ENCODE data around the gene ARSA.
"Not testable (repeated sequence)": the region's sequence is repeated elsewhere in the genome, so short reads cannot be mapped to it uniquely, and the experiment has no call there.

Gene ARSA

DNA sequence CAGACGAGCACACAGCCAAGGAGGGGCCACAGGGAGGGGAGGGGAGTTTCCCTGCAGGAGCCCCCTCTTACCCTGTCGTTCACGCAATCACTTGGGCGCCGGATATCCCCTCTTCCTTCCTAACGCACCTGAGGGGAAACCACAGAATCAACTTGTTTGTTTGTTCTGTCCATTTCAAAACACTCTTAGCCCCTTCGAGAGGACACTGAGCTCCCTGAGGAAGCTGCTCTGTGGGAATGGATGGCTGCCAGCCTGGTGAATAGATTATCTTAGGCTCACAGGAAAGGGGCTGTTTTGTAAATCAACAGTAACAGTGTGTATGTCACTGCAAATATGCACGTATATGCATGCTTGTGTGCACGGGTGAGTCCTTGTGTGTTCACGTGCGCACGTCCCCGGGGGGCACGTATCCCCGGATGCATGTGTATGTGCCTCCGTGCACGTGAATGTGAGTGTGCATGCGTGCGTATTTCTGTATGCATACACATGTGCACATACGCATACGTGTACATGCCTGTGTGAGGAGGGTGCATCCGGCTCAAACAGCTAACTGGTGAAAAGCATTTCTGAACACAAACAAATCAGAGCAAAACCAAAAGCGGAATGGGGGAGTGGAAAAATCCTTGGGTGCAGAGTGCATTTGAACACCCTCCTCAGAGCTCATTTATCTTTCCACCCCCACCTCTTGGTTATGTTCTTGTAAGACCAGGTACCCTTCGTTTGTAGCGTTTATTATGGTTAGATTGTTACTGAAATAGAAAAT is 7.2 kb downstream of the ARSA start:
- DNase-seq, result peak; percentile 73

DNA sequence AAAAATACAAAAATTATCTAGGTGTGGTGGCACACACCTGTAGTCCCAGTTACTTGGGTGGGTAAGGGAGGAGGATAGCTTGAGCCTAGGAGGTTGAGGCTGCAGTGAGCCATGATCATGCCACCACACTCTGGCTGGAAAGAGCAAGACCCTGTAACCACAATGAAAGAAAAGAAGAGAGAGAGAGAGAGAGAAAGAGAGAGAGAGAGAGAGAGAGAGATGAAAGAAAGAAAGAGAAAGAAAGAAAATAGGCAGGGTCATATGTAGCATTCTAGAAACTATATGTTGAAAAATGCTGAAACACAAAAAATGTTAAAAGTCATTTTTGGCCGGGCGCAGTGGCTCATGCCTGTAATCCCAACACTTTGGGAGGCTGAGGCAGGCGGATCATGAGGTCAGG is 13.7 kb downstream of the ARSA start:
- DNase-seq, result not testable (repeated sequence)

DNA sequence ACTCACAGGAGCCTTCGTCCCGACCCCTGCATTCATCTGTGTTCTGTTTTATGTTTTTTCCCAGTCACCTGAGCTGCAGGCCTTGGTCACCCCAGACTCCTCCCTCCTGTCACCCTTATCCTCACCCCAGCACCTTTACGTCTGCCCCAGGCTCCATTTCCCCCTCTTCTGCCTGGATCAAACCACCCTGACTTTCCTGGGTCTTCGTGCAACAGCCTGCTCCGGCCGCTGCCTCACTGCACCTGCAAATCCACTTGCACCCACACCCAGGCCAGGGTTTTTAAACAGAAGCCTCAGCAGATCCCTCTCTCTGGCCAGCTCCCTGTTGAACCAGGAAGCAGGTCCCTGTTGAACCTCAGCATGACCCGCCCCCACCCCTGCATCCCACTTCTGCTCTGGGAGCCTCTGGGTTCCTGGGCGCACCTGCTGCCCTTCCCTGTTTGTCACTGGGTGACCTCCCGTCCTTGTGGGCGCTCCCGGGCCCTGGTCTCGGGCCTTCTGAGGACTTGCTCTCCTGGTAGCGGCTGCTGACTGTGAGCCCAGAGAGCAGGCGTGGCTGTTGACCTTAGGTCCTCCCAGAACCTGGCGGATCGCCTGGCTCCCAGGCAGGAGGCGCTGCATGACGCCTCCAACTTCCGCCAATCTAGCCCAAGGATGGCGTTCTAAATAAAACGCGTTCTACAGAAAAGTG is 14.5 kb downstream of the ARSA start:
- DNase-seq, result no peak

DNA sequence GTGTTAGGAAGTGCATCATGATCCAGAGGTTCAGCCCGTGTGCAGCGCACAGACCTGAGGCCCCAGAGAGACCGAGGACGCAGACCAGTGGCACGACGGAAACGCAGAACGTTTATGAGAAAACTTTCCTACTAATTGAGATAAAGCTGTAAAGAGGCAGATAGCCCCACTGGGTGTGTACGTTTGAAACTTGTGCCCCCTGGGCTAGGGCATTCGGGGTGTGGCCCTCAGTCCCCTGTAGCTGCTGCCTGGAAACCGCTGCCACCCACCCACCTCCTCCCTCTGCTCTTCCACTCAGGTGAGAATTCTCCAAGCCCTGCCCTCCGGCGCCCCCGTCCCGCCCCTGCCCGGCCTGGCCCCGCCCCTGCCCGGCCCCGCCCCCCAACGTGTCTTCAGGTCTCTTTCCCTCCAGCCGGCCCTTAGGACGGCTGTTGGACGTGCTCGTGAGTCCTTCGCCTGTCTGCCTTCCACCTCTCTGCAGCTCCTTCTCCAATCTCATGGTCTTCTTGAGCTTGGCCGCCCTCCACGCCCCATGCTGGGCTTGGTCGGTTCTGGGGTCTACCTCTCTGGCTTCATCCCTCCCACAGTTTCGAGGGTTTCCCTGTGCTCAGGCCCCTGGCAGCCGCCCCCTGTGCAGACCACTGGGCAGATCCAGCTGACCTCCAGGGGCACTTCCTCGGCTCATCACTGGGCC is 15.3 kb downstream of the ARSA start:
- DNase-seq, result no peak

DNA sequence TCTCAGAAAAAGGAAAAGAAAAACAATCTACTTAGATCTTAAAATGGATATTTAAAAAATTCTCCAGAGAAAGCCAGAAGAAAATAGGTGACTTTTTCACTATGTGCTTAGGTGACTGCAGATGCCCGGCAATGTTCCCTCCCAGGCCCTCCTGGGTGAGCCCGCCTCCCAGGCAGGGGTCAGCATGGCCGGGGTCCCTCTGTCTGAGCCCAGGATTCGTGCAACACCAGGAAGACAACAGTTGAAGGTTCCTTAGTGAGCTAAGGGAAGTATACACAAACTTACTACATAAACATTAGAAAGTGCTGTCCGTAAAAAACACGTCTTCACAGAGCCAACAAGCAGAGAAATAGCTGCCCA is 15.8 kb downstream of the ARSA start:
- no peak for DNase-seq

DNA sequence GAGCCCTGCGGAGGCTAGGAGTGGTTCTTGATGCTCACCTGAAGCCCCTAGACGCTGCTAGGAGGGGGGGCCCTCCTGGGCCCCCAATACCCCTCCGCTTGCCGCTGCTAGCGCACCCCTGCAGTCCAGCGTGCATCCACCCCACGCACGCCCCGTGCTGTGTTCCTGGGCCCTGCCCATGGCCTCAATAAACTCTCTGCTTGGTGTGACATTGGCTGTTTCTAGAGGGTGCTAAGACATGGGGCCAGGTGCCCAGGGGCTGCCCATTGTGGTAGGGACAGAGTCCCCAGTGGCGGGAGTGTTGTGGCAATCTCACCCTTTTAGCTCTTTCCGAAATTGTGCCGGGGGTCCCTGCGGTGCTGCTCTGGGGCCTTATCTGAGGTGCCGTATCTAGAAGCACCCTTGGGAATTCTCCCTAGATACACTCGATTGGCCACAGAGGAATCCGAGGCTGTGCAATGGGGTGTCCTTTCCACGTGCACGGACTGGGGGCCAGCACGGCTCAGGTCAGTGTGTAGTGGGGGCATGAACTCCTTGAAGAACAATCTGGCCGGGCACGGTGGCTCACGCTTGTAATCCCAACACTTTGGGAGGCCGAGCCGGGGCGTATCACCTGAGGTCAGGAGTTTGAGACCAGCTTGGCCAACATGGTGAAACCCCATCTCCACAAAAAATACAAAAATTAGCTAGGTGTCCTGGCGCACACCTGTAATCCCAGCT is 16.5 kb downstream of the ARSA start:
- DNase-seq, result no peak

DNA sequence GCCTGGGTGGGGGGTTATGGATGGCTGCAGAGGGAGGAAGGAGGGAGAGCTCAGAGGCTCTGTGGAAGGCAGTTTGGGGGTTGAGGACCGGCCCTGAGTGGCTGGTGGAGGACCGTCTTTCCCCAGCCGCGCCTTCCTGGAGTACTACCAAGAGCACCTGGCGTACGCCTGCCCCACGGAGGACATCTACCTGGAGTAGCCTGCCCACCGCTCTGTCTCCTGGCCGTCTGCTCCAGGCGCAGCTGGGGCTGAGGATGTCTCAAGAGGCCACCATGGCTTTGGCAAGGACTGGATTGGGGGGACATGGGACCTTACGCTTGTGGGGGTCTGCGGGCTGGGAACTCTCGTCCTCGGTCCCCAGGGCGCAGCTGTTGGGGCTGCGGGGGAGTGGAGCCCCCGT is 17.4 kb downstream of the ARSA start:
- DNase-seq, result no peak

DNA sequence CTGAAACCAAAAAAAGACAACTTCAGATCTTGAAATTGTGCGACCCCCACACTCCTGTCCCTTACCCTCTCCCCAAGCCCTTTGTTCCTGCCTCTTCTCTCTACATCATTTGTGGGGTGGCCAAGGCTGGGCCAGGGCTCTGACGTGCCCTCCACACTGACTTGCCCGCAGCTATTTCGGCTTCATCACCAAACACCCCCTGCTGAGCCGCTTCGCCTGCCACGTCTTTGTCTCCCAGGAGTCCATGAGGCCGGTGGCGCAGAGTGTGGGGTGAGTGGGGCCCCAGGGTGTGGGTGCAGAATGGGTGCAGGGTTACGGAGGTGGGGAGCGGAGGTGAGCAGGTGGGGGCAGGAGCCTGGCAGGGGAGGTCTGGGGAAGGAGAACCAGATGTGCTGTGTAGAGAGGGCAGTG is 17.9 kb downstream of the ARSA start:
- DNase-seq, result no peak

DNA sequence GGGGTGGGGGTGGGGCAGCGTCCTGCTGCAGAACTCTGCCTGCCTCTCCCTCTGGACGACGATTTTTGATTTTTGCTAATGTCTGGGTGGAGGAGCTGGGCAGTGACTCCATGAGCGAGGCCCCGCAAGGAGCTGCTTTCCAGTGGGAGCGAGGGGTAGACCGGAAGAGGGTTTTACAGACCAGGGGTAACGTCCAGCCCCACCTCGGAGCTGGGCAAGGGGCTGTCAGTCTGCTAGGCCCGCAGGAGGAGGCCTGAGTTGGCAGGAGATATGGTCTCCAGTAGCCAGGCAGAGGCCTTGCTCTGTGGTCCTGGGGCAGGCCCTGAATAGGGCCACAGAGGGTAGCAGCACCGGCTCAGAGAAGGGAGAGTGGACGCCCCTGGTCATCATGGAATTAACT is 18.4 kb downstream of the ARSA start:
- no peak for DNase-seq

DNA sequence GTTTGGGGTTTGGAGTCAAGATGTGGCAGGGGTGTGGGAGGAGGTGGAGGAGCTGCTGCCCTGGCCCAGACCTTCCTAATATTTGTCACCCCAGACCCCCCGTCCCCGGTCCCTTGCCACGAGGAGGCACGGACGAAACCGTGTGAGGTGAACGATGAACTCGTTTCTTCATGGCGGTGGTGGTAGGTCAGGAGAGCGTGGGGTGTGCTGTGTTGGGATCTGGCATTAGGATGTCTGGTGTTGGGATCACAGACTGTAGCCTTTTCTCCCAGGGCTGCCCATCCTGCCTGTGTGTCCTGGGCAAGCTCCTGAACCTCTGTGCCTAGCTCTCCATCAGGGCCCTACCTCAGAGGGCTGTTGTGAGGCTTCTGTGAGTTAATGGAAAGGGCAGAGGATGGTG is 19.0 kb downstream of the ARSA start:
- DNase-seq, result no peak

DNA sequence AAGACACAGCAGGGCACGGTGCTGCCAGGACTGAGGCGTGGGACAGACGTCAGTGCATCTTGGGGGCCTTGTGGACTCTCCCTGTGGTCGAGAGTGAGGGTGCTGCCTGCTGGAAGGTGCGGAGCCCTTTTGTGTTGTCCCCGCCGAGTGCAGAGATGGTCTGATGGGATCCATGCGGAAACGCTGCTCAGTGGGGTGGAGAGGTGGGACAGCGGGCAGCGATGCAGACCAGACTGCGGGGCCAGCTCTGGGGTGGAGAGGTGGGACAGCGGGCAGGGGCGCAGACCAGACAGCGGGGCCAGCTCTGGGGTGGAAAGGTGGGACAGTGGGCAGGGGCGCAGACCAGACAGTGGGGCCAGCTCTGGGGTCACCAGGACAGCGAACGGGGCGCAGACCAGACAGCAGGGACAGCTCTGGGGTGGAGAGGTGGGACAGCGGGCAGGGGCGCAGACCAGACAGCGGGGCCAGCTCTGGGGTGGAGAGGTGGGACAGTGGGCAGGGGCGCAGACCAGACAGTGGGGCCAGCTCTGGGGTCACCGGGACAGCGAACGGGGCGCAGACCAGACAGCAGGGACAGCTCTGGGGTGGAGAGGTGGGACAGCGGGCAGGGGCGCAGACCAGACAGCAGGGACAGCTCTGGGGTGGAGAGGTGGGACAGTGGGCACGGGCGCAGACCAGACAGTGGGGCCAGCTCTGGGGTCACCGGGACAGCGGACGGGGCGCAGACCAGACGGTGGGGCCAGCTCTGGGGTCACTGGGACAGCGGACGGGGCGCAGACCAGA is 19.7 kb downstream of the ARSA start:
- DNase-seq, result not testable (repeated sequence)

DNA sequence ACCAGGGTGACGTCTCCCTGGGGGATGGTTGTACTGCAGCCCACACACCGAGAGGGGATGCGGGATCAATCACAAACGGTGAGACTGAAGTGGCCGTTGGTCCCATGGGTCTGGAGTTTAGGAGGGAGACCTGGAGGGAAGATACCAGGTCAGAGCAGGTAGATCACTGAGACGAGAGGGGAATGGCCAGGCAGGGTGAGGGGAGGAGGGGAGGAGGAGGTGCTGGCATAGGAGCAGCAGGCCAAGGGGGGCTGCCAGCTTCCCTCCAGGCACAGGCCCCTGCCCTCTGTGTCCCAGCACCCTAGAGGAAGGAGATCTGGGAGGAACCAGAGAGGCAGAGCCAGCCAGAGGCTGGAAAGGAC is 20.3 kb downstream of the ARSA start:
- DNase-seq, result no peak

DNA sequence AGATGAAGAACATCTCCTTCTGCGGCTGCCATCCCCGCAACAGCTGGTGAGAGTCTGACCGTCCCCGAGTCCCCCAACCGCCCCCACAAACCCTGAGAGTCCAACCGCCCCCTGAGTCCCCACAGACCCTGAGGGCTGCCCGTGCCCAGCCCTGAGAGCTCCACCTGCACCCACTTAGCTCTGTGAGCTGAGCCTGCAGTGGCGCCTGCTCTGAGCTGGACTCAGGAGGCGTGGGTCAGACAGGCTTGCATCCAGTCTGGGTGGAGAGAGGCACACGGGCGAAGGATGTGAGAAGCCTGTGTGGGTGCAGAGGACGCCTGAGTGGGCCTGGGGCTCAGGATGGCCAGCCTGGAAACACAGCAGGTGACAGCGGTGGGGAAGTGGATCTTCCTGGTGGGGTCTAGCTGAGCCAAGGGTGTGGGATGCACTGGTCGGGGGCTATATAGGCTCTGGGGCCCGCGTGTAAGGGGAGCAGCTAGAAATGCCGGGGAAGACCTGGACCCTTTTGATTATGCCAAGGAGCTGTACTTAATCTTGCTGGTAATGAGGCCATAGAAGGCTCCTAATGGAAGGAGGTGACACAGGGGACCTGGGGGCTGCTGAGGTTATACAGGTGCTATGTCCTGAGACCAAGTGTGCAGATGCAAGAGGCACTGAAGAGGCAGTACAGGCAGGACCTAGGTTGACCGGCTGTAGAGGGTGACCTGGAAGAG is 20.9 kb downstream of the ARSA start:
- DNase-seq, result no peak

DNA sequence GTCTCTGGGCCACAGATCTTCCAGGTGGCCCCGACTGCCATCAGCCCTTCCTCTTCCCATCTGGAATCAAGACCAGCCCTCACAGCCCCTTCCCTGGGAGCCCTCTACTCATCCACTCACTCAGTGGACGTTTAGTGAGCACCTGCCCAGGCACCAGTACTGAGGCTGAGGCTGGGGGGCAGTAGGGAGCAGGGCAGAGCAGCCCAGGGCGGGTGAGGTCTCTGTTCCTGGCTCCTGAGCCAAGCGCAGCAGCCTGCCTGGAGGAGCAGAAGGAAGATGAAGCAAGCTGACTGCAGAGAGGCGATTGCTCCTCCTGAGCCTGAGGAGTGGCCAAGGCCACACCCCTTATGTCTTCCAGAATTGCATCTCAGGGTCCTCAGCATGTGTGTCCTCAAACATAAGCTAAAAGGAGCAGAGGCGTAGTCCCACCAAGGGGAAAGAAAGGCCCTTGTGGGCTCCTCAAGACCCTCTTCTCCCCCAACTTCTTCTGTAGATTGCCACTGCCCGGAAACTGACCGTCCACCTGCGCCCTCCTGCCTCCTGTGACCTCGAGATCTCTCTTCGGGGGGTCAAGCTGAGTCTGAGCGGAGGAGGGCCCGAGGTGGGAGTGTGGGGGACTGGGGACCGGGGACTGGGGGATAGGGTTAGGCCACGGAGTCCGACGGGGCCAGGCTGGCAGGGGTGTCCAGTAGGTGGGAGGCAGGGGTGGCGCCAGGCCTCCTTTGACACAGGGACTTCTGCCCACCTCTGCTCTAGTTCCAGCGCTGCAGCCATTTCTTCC is 21.6 kb downstream of the ARSA start:
- no peak for DNase-seq

DNA sequence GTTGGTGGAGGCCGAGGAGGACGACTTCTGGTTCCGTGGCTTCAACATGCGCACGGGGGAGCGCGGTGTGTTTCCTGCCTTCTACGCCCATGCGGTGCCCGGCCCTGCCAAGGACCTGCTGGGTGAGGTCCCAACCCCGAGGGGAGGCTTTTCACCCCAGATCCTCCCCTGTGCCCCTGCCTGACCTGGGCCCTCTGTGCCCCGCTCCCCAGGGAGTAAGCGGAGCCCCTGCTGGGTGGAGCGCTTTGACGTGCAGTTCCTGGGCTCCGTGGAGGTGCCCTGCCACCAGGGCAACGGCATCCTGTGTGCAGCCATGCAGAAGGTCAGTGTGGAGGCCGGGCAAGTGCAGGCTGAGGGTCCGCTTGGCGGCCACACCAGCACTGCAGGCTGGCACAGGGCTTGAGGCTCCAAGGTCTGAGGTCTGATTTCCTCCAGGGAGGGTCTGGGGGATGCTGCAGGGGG is 22.3 kb downstream of the ARSA start:
- no peak for DNase-seq

DNA sequence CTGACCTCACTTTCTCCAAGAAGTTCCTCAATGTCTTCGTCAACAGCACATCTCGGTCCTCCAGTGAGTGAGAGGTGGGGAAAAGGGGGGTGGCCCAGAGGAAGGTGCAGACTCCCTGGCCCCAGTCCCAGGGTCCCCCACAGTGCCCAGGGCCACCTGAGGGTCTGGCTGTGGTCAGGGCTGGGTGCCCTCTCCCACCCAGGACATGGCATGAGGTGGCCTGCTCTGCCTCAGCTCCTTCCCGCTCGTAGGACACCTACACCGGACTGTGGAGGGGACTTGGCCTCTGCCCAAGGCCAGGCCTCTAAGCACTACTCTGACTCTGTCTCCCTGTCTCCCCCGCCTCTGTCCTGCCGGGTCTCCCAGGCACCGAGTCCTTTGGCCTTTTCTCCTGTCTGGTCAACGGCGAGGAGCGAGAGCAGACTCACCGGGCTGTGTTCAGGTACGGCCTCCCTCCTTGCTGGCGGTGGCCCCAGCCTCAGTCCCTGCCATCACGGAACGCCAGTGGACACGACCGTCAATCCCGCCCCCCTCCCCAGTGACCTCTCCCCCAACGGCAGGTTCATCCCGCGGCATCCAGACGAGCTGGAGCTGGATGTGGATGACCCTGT is 22.8 kb downstream of the ARSA start:
- no peak for DNase-seq

DNA sequence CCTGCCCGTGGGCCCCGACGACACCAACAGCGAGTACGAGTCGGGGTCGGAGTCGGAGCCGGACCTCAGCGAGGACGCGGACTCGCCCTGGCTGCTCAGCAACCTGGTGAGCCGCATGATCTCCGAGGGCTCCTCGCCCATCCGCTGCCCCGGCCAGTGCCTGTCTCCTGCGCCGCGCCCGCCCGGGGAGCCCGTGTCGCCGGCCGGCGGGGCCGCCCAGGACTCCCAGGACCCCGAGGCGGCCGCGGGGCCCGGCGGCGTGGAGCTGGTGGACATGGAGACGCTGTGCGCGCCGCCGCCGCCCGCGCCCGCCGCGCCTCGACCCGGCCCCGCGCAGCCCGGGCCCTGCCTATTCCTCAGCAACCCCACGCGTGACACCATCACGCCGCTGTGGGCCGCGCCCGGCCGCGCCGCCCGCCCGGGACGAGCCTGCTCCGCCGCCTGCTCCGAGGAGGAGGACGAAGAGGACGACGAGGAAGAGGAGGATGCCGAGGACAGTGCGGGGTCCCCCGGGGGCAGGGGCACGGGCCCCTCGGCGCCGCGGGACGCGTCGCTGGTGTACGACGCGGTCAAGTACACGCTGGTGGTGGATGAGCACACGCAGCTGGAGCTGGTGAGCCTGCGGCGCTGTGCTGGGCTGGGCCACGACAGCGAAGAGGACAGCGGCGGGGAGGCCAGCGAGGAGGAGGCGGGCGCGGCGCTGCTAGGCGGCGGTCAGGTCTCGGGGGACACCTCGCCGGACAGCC is 23.5 kb downstream of the ARSA start:
- DNase-seq, result no peak

DNA sequence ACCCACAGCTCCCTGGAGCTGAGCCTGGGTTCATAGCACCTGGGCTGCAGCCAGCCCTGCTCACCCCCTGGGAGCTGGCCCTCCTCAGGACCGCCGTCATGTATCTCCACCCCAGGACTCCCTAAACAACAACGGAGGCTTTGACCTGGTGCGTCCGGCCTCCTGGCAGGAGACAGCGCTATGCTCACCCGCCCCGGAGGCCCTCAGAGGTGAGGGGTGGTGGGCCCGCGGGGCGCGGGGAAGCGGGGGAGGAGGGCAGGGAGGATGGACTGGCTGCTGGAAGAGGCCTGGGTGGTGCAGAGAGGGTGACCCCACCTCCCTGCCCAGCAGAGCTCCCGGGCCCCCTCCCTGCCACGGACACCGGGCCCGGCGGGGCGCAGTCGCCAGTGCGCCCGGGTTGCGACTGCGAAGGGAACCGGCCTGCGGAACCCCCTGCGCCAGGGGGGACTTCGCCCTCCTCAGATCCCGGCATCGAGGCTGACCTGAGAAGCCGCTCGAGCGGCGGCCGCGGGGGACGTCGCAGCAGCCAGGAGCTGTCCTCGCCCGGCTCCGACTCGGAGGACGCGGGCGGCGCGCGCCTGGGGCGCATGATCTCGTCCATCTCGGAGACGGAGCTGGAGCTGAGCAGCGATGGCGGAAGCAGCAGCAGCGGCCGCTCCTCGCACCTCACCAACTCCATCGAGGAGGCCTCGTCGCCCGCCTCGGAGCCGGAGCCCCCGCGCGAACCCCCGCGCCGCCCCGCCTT is 24.3 kb downstream of the ARSA start:
- DNase-seq, result no peak

DNA sequence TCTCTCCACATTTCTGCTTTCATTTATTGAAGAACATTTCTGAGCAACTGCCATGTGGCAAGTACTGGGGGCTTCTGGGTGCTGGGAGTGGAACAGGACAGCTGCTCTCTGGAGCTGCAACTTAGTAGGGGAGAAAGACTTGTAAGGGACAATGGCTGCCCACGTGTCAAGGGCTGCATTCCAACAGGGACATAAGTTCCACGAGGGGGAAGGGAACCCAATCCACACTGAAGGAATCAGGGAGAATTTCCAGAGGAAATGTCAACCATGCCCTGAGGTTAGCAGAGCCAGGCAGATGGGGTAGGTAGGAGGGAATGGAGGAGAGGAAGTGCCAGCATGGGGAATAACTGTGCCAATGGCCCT is 25.6 kb downstream of the ARSA start:
- no peak for DNase-seq

Measured in activated CD4-positive, alpha-beta T cell treated with anti-CD3 and anti-CD28 coated beads for 1 hour (primary cell).